SK-N-SH (cell line): ENCODE data around the gene PPIL4. TPM values are rescaled to one million over a fixed set of nuclear protein-coding genes. Genes with fewer than 3 reads are reported as not detected.

Source experiments
- CTCF ChIA-PET: fragments of 300-600, 350-600 bp; formaldehyde crosslinking; extraction: SDS; loops from one replicate; lab custom pipeline; 2021; lab: Yijun Ruan, JAX
- POLR2A ChIA-PET: fragments of 350-600 bp; sonication (Branson Sonifier 250); formaldehyde crosslinking; extraction: SDS; loops from one replicate; lab custom pipeline; 2020; ENCODE audit warnings: antibody characterized with exemption, inconsistent platforms; lab: Yijun Ruan, JAX
- DNase-seq: peaks from one replicate; pipeline ENCODE4 v3.0.0; 2012
- H2AFZ ChIP-seq: fragments of 200-600 bp; sonication (generic); 2 replicates; pipeline ENCODE4 v1.8.1; 2016; ENCODE audit warnings: antibody characterized with exemption, mild to moderate bottlenecking, low read depth
- H3F3A ChIP-seq: fragments of 200-600 bp; sonication (generic); replicated peaks from 2 replicates; pipeline ENCODE3; 2016; ENCODE audit warnings: antibody characterized with exemption, mild to moderate bottlenecking; ENCODE audit not compliant: insufficient read depth
- H3K27ac ChIP-seq, 2 experiments: fragments of 200-500 bp in 1 of 2; fragments of 200-600 bp in 1 of 2; sonication (Bioruptor generic) in 1 of 2; sonication (generic), shearing (Covaris generic) in 1 of 2; 2 replicates each; pipeline versions ENCODE4 v1.5.1 to v1.6.1; 2014 to 2016; ENCODE audit warnings: low read depth in 2 of 2, inconsistent platforms in 1 of 2, low read length in 1 of 2, mild to moderate bottlenecking in 1 of 2, mixed read lengths in 1 of 2
- H3K27me3 ChIP-seq: fragments of 200-600 bp; sonication (generic), shearing (Covaris generic); 2 replicates; pipeline ENCODE4 v1.6.1; 2016; ENCODE audit warnings: mixed run types; ENCODE audit not compliant: insufficient read depth
- H3K36me3 ChIP-seq, 2 experiments: fragments of 200-500 bp in 1 of 2; fragments of 200-600 bp in 1 of 2; sonication (Bioruptor generic) in 1 of 2; sonication (generic) in 1 of 2; replicated peaks in 1 of 2; 2 replicates each; pipeline versions ENCODE3 to v1.5.1; 2014 to 2016; ENCODE audit warnings: low read length in 1 of 2, mild to moderate bottlenecking in 1 of 2; ENCODE audit not compliant: insufficient read depth in 2 of 2, control insufficient read depth in 1 of 2
- H3K4me1 ChIP-seq, 2 experiments: fragments of 200-500 bp in 1 of 2; fragments of 200-600 bp in 1 of 2; sonication (Bioruptor generic) in 1 of 2; sonication (generic), shearing (Covaris generic) in 1 of 2; 2 replicates each; pipeline versions ENCODE4 v1.5.1 to v1.6.1; 2014 to 2016; ENCODE audit warnings: low read depth in 1 of 2, low read length in 1 of 2, mixed run types in 1 of 2; ENCODE audit not compliant: insufficient read depth in 2 of 2, control insufficient read depth in 1 of 2
- H3K4me2 ChIP-seq: fragments of 200-600 bp; sonication (generic), shearing (Covaris generic); 2 replicates; pipeline ENCODE4 v1.6.1; 2017; ENCODE audit warnings: mixed run types
- H3K4me3 ChIP-seq, 2 experiments: fragments of 200-500 bp in 1 of 2; fragments of 200-600 bp in 1 of 2; sonication (Bioruptor generic) in 1 of 2; sonication (generic), shearing (Covaris generic) in 1 of 2; 2 replicates each; pipeline versions ENCODE4 v1.5.1 to v1.8.1; 2014 to 2016; ENCODE audit warnings: low read depth in 2 of 2, inconsistent platforms in 1 of 2, low read length in 1 of 2, mild to moderate bottlenecking in 1 of 2, mixed read lengths in 1 of 2, moderate library complexity in 1 of 2
- H3K79me2 ChIP-seq: fragments of 200-600 bp; sonication (generic); 2 replicates; pipeline ENCODE4 v1.8.1; 2017; ENCODE audit warnings: mild to moderate bottlenecking; ENCODE audit not compliant: insufficient read depth
- H3K9ac ChIP-seq: fragments of 200-600 bp; sonication (generic); 2 replicates; pipeline ENCODE4 v1.6.1; 2017; ENCODE audit warnings: mixed run types
- H3K9me2 ChIP-seq: fragments of 200-600 bp; sonication (generic); 2 replicates; pipeline ENCODE4 v1.6.1; 2017; ENCODE audit warnings: mixed run types
- H3K9me3 ChIP-seq: fragments of 200-600 bp; sonication (generic); 2 replicates; pipeline ENCODE4 v1.6.1; 2017; ENCODE audit warnings: mixed run types, mild to moderate bottlenecking, moderate library complexity
- H4K20me1 ChIP-seq: fragments of 200-600 bp; sonication (generic); 2 replicates; pipeline ENCODE4 v1.6.1; 2017; ENCODE audit warnings: mild to moderate bottlenecking, mixed run types; ENCODE audit not compliant: insufficient read depth
- CHD2 ChIP-seq: fragments of 150-350 bp; IDR thresholded peaks from 2 replicates; pipeline ENCODE4 v1.6.1; 2018; ENCODE audit warnings: low read length; ENCODE audit not compliant: partially characterized antibody
- ELF1 ChIP-seq: IDR thresholded peaks from 2 replicates; pipeline ENCODE4 v1.4.0; 2012
- EP300 ChIP-seq, 2 experiments: IDR thresholded peaks; 2 replicates each; pipeline versions ENCODE4 v1.4.0 to v1.6.1; 2012; ENCODE audit warnings: borderline replicate concordance in 1 of 2, low read depth in 1 of 2, low read length in 1 of 2
- FOXJ3 ChIP-seq: sonication (generic); formaldehyde crosslinking; IDR thresholded peaks from 2 replicates; pipeline ENCODE4 v1.5.1; 2020; ENCODE audit warnings: mild to moderate bottlenecking, missing genetic modification reagents
- MAX ChIP-seq: IDR thresholded peaks from 2 replicates; pipeline ENCODE4 v1.4.0; 2012; ENCODE audit warnings: low read depth
- MEF2A ChIP-seq: IDR thresholded peaks from 2 replicates; pipeline ENCODE4 v1.4.0; 2012; ENCODE audit warnings: low read depth, borderline replicate concordance
- NFIC ChIP-seq: IDR thresholded peaks from 2 replicates; pipeline ENCODE4 v1.4.0; 2012; ENCODE audit warnings: borderline replicate concordance
- PBX3 ChIP-seq: IDR thresholded peaks from 2 replicates; pipeline ENCODE4; 2012
- RAD21 ChIP-seq: IDR thresholded peaks from 2 replicates; pipeline ENCODE4 v1.6.1; 2012; ENCODE audit warnings: mild to moderate bottlenecking, low read length
- RCOR1 ChIP-seq: fragments of 150-350 bp; IDR thresholded peaks from 2 replicates; pipeline ENCODE4 v1.6.1; 2017; ENCODE audit warnings: antibody characterized with exemption, low read length
- REST ChIP-seq: IDR thresholded peaks from 2 replicates; pipeline ENCODE4 v1.6.1; 2012; ENCODE audit warnings: mild to moderate bottlenecking, low read depth, low read length, moderate library complexity
- RFX5 ChIP-seq: IDR thresholded peaks from 2 replicates; pipeline ENCODE4 v1.6.1; 2012; ENCODE audit warnings: mild to moderate bottlenecking, improper control_type of control experiment, low read length
- RXRA ChIP-seq: IDR thresholded peaks from 2 replicates; pipeline ENCODE4 v1.4.0; 2012; ENCODE audit warnings: low read depth, mild to moderate bottlenecking, borderline replicate concordance
- SMC3 ChIP-seq: IDR thresholded peaks from 2 replicates; pipeline ENCODE4 v1.6.1; 2012; ENCODE audit warnings: low read depth, low read length, improper control_type of control experiment
- TEAD4 ChIP-seq: IDR thresholded peaks from 2 replicates; pipeline ENCODE4 v1.4.0; 2012; ENCODE audit warnings: mild to moderate bottlenecking, borderline replicate concordance; ENCODE audit not compliant: insufficient read depth
- USF2 ChIP-seq: fragments of 150-350 bp; IDR thresholded peaks from 2 replicates; pipeline ENCODE4 v1.6.1; 2017; ENCODE audit warnings: antibody characterized with exemption, low read length, low read depth, borderline replicate concordance
- WGBS: methylation state at CpG from one replicate; pipeline ENCODE4 v1.1.6; 2017; ENCODE audit warnings: low lambda C conversion rate; 5-methylcytosine and 5-hydroxymethylcytosine counted together
- polyA plus RNA-seq, 3 experiments: library from polyadenylated mRNA; depleted of rRNA; stranded (reverse); fragments of >200 nt; gene quantifications; 2 replicates each; pipeline ENCODE4 v1.2.3, GENCODE V29; 2012

PPIL4 gene
- polyA plus RNA-seq, 1 of the 3 experiments (the other 2 are of a cell fraction) = 3.3 TPM

- TF ChIP-seq EP300 (IDR thresholded peaks at IDR 0.05; ENCODE audit: borderline replicate concordance in 1 of 2, low read depth in 1 of 2, low read length in 1 of 2) = no peak
- TF ChIP-seq MAX = no peak
- no peak for TF ChIP-seq USF2
- TF ChIP-seq RAD21 = no peak
- no peak for TF ChIP-seq FOXJ3 (CRISPR knock-in tag)
- no peak for TF ChIP-seq RFX5
- no peak for TF ChIP-seq PBX3
- no peak for TF ChIP-seq ELF1
Observed at GRCh38 chr6:149513915-149514314, 31.9 kb downstream of the PPIL4 start.

GRCh38 chr6:149510793-149511512 lies 34.9 kb downstream of the PPIL4 start:
- Histone ChIP-seq H3K9me3 (no peaks in the 10 kb centered on the region), H3K27me3 (no peaks in the 10 kb centered on the region), H3K9ac (no peak overlapping the region), H3K4me1 (peaks cover 0 to 3% of the 10 kb centered on the region in 2 experiments; a peak in 1 of 4 replicates), H3K36me3 (peaks cover 29 to 46% of the 10 kb centered on the region in 2 experiments), H4K20me1 (no peaks in the 10 kb centered on the region), H3K79me2 (peaks cover 4% of the 10 kb centered on the region; the same call in 1 of the 2 replicates), H3K4me2 (no peak overlapping the region), H3K9me2 (no peaks in the 10 kb centered on the region), H3K27ac (no peak overlapping the region), H3F3A (peaks cover 10% of the 10 kb centered on the region), H3K4me3 (no peak overlapping the region), H2AFZ (no peak overlapping the region)
- TF ChIP-seq RCOR1 = no peak
- TF ChIP-seq ELF1 = no peak
- no peak for TF ChIP-seq TEAD4
- TF ChIP-seq MEF2A = no peak
- no peak for TF ChIP-seq RXRA
- TF ChIP-seq USF2 = no peak
- TF ChIP-seq RAD21 = no peak
- no peak for TF ChIP-seq EP300 (IDR thresholded peaks at IDR 0.05; ENCODE audit: borderline replicate concordance in 1 of 2, low read depth in 1 of 2, low read length in 1 of 2)
- no peak for TF ChIP-seq SMC3
- no peak for TF ChIP-seq NFIC
- no peak for TF ChIP-seq CHD2
- TF ChIP-seq REST = no peak
- WGBS = 94% methylated on average over 3 of the region's 4 CpGs
- CTCF ChIA-PET = no interaction called here
- DNase-seq = no peak
- POLR2A ChIA-PET = no interaction called here

More at GRCh38 chr6:149513915-149514314, 31.9 kb downstream of the PPIL4 start:
- peaks cover 6% of the 10 kb centered on the region; the same call in 1 of the 2 replicates for H3K79me2 ChIP-seq
- no peak overlapping the region for H3K4me2 ChIP-seq
- DNase-seq = no peak
- H3F3A ChIP-seq = peaks cover 19% of the 10 kb centered on the region
- no peak overlapping the region for H3K4me3 ChIP-seq
- H3K36me3 ChIP-seq = peaks cover 41 to 44% of the 10 kb centered on the region in 2 experiments
- H3K27me3 ChIP-seq = no peaks in the 10 kb centered on the region
- no peaks in the 10 kb centered on the region for H3K9me2 ChIP-seq
- H4K20me1 ChIP-seq = no peaks in the 10 kb centered on the region
- H2AFZ ChIP-seq = no peak overlapping the region
- no peak overlapping the region for H3K27ac ChIP-seq
- H3K4me1 ChIP-seq = peaks cover 0 to 3% of the 10 kb centered on the region in 2 experiments; a peak in 1 of 4 replicates
- 98% methylated on average over 5 of the region's 5 CpGs for WGBS
- ChIA-PET CTCF (interaction anchor here (0.6 to 2.7 kb wide), 3 partner anchors 82 to 747 kb away, joined by 3 to 10 read pairs (median 8); no protein-coding TSS in a partner anchor), POLR2A (no interaction called here)
- H3K9ac ChIP-seq = no peak overlapping the region
- H3K9me3 ChIP-seq = no peaks in the 10 kb centered on the region
